Upper lobe of left lung (tissue), 6 donors: ENCODE data around the gene ECHDC1. TPM values are rescaled to one million over a fixed set of nuclear protein-coding genes. Genes with fewer than 3 reads are reported as not detected.

Experiments
- ATAC-seq, 2 donors: fragments of 200-7000 bp; cut with Tn5 transposase; one replicate each; pipeline ENCODE4 v1.9.1; 2022; ENCODE audit warnings: mild to moderate bottlenecking in 2 of 2, moderate library complexity in 2 of 2; ENCODE audit not compliant: low FRiP score in 2 of 2
- DNase-seq, 2 donors: peaks; one replicate each; pipeline ENCODE4 v3.0.0-alpha.2; 2019 to 2020
- H3K27ac ChIP-seq, 4 donors: fragments of 200-600 bp; sonication (generic); one replicate each; pipeline ENCODE4 v1.5.1; 2016 to 2019
- H3K27me3 ChIP-seq, 4 donors: fragments of 200-600 bp; sonication (generic); one replicate each; pipeline ENCODE4 v1.5.1; 2017 to 2019
- H3K36me3 ChIP-seq, 4 donors: fragments of 200-600 bp; sonication (generic); one replicate each; pipeline ENCODE4 v1.5.1; 2016 to 2019
- H3K4me1 ChIP-seq, 4 donors: fragments of 200-600 bp; sonication (generic); one replicate each; pipeline ENCODE4 v1.5.1; 2018 to 2019
- H3K4me3 ChIP-seq, 4 donors: fragments of 200-600 bp; sonication (generic); one replicate each; pipeline ENCODE4 v1.5.1; 2017 to 2019; ENCODE audit warnings: mild to moderate bottlenecking in 2 of 4, moderate library complexity in 1 of 4
- H3K9me3 ChIP-seq, 4 donors: fragments of 200-600 bp; sonication (generic); one replicate each; pipeline ENCODE4 v1.5.1; 2018 to 2019
- EP300 ChIP-seq, 4 donors: sonication (generic); formaldehyde crosslinking; IDR thresholded peaks; one replicate each; pipeline ENCODE4 v1.5.1; 2017; ENCODE audit warnings: antibody characterized with exemption in 4 of 4, control low read depth in 2 of 4
- POLR2A ChIP-seq, 4 donors: fragments of 450-650 bp; IDR thresholded peaks; one replicate each; pipeline ENCODE4 v1.5.1; 2016 to 2017; ENCODE audit warnings: antibody characterized with exemption in 4 of 4, mild to moderate bottlenecking in 2 of 4
- POLR2AphosphoS5 ChIP-seq, 2 donors: sonication (generic); formaldehyde crosslinking; IDR thresholded peaks; one replicate each; pipeline ENCODE4 v1.5.1; 2017; ENCODE audit warnings: antibody characterized with exemption in 2 of 2
- WGBS, 2 donors: methylation state at CpG; one replicate each; pipeline ENCODE4 v1.1.5; 2017 to 2018; 5-methylcytosine and 5-hydroxymethylcytosine counted together
- total RNA-seq, 6 donors: library from RNA; depleted of rRNA in 4 of 6; stranded (reverse); fragments of >200 nt in 4 of 6; gene quantifications; one replicate each; pipeline versions ENCODE4 v1.1.0 to v1.2.1, GENCODE V29; 2016 to 2021
- TF ChIP-seq, protein P1 (sequence below), 6 experiments: fragments of 450-650 bp in 4 of 6; fragments of 200-600 bp in 2 of 6; sonication (generic) in 2 of 6; IDR thresholded peaks; one replicate each; pipeline ENCODE4 v1.5.1; 2016 to 2019; ENCODE audit warnings: antibody characterized with exemption in 6 of 6
- donor health status: DM: no; HTN: no; CAD: no; lungs with moderate emphysema.
- donor health status: DM: no; HTN: yes; CAD: no; lungs with severe emphysema.

Gene ECHDC1
- total RNA-seq, 6 donors from 2014 or later, result 70.5 to 146 (median 106) TPM

DNA sequence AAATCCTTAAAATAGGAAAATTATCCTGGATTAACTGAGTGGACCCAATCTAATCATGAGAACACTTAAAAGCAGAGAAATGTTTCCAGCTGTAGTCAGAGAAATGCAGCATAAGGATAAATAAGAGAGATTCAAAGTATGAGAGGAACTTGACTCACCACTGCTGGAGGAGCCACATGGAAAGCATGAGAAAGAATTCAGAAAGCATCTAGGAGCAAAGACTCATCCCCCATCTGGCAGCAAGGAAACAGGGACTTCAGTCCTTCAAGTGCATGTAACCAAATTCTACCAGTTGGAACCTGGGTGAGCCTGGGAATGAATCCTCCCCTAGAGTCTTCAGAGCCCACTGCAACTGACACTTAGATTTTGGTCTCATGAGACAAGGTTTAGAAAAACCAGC is 43.0 kb downstream of the ECHDC1 start:
- peak; percentile 13 to 19 for ATAC-seq
- H3K27ac ChIP-seq, result no peak overlapping the region

DNA sequence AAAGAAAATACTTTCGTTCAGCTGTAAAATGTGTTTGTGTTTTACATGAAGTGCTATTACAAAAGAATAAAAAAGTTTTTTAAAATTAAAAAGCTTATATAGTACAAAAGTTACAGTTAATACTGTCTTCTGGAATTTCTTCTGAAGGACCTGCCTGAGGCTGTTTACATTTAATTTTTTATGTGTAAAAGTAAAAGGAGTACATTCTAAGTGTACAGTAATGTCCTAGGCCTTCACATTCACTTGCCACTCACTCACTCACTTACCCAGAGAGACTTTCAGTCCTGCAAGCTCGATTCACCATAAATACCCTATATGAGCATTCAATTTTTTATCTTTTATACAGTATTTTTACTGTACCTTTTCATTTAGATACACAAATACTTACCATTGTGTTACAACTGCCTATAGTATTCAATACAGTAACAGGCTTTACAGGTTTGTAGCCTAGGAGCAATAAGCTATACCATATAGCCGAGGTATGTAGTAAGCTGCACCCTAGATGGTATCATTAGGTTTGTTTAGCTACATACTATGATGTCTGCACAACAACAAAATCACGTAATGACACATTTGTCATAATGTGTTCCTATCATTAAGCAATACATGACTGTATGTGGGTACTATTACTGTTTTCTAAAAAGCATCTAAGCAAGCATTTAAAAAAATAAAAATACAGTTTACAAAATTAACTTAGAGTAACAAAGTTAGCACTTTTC is 43.7 kb downstream of the ECHDC1 start:
- DNase-seq (no peak), ATAC-seq (no peak)
- no peaks in the 10 kb centered on the region for H3K27me3 ChIP-seq
- no peak overlapping the region for H3K27ac ChIP-seq
- no peak overlapping the region for H3K4me3 ChIP-seq
- TF ChIP-seq POLR2A (IDR thresholded peaks at IDR 0.05) (no peak), EP300 (IDR thresholded peaks at IDR 0.05) (no peak), POLR2AphosphoS5 (IDR thresholded peaks at IDR 0.05) (no peak)
- TF ChIP-seq, protein P1, sequence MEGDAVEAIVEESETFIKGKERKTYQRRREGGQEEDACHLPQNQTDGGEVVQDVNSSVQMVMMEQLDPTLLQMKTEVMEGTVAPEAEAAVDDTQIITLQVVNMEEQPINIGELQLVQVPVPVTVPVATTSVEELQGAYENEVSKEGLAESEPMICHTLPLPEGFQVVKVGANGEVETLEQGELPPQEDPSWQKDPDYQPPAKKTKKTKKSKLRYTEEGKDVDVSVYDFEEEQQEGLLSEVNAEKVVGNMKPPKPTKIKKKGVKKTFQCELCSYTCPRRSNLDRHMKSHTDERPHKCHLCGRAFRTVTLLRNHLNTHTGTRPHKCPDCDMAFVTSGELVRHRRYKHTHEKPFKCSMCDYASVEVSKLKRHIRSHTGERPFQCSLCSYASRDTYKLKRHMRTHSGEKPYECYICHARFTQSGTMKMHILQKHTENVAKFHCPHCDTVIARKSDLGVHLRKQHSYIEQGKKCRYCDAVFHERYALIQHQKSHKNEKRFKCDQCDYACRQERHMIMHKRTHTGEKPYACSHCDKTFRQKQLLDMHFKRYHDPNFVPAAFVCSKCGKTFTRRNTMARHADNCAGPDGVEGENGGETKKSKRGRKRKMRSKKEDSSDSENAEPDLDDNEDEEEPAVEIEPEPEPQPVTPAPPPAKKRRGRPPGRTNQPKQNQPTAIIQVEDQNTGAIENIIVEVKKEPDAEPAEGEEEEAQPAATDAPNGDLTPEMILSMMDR (IDR thresholded peaks at IDR 0.05), result no peak
- no peaks in the 10 kb centered on the region for H3K9me3 ChIP-seq
- H3K36me3 ChIP-seq, result peaks cover 0 to 8% (median 0%) of the 10 kb centered on the region in 4 donors
- H3K4me1 ChIP-seq, result peaks cover 21 to 36% (median 31%) of the 10 kb centered on the region in 4 donors
- WGBS, 2 donors, result 82 to 91% methylated on average over 4 of the region's 4 CpGs

More for the DNA sequence above, 43.0 kb downstream of the ECHDC1 start:
- peaks cover 0 to 6% (median 0%) of the 10 kb centered on the region in 4 donors for H3K36me3 ChIP-seq
- H3K9me3 ChIP-seq, result no peaks in the 10 kb centered on the region
- H3K27me3 ChIP-seq, result no peaks in the 10 kb centered on the region
- peaks cover 21 to 36% (median 31%) of the 10 kb centered on the region in 4 donors for H3K4me1 ChIP-seq
- no peak overlapping the region for H3K4me3 ChIP-seq
- no peak for DNase-seq
- TF ChIP-seq POLR2A (IDR thresholded peaks at IDR 0.05) (no peak), EP300 (IDR thresholded peaks at IDR 0.05) (no peak), POLR2AphosphoS5 (IDR thresholded peaks at IDR 0.05) (no peak)
- TF ChIP-seq, protein P1 (IDR thresholded peaks at IDR 0.05), result no peak

DNA sequence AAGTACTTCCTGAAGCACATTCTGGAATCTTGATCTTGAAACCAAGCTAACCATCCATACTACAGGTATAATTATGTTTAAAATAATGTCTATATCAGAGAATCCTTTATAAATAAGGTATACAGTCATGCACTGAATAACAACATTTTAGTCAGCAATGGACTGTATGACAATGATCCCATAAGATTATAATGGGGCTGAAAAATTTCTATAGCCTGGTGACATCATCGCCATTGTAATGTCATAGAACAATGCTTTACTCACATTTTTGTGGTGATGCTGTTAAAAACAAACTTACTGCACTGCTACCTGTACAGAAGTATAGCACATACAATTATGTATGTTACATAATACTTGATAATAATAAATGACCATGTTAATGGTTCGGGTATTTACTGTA is 44.9 kb downstream of the ECHDC1 start:
- no peaks in the 10 kb centered on the region for H3K27me3 ChIP-seq
- no peak overlapping the region for H3K27ac ChIP-seq
- TF ChIP-seq POLR2AphosphoS5 (IDR thresholded peaks at IDR 0.05) (no peak), EP300 (IDR thresholded peaks at IDR 0.05) (no peak), POLR2A (IDR thresholded peaks at IDR 0.05) (no peak)
- TF ChIP-seq, protein P1 (IDR thresholded peaks at IDR 0.05), result no peak
- DNase-seq, result no peak
- peaks cover 16 to 33% (median 29%) of the 10 kb centered on the region in 4 donors for H3K4me1 ChIP-seq
- H3K36me3 ChIP-seq, result peaks cover 0 to 12% (median 0%) of the 10 kb centered on the region in 4 donors
- no peak for ATAC-seq
- 71 to 98% methylated on average over 2 of the region's 2 CpGs for WGBS, 2 donors
- no peaks in the 10 kb centered on the region for H3K9me3 ChIP-seq
- H3K4me3 ChIP-seq, result no peak overlapping the region

DNA sequence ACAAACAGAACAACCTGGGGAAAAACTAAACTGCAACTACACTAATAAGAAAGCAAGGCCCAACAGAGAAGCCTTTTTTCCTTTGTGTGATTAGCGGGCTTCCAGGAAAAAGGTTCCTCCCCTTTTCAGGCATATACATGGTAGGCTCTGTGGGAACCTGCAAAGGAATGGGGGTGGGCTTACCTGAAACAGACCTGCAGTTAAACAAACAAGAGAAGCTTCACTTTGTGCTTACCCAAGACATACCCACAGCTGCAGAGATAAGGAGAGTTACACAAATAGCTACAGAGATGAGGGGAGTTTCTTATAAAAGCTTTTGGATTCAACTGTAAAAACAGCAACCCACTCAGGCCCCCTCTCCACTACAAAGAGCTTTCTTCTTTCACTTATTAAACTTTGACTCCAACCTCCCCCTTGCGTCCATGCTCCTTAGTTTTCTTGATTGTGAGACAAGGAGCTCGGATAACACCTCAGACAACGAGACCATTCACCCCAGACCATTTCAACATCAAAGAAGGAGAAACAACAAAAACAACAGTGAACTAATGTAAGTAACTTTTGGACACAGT is 45.8 kb downstream of the ECHDC1 start:
- Histone ChIP-seq H3K27me3 (no peaks in the 10 kb centered on the region), H3K9me3 (no peaks in the 10 kb centered on the region), H3K4me3 (no peak overlapping the region), H3K4me1 (peaks cover 12 to 24% (median 22%) of the 10 kb centered on the region in 4 donors), H3K27ac (no peak overlapping the region), H3K36me3 (peaks cover 0 to 12% (median 0%) of the 10 kb centered on the region in 4 donors)
- 85% methylated on average over 4 of the region's 4 CpGs for WGBS, 2 donors
- ATAC-seq, result no peak
- TF ChIP-seq POLR2A (IDR thresholded peaks at IDR 0.05) (no peak), POLR2AphosphoS5 (IDR thresholded peaks at IDR 0.05) (no peak), EP300 (IDR thresholded peaks at IDR 0.05) (no peak)
- TF ChIP-seq, protein P1 (IDR thresholded peaks at IDR 0.05), result no peak
- no peak for DNase-seq
